HEK293T (cell line): Measurements from ENCODE around the gene KCNT1.

ENCODE experiments used
- CTCF ChIA-PET: fragments of 350-600 bp; formaldehyde crosslinking; extraction: SDS; loops from one replicate; lab custom pipeline; 2021; ENCODE audit warnings: antibody characterized with exemption, inconsistent platforms; lab: Yijun Ruan, JAX
- POLR2A ChIA-PET: fragments of 350-600 bp; formaldehyde crosslinking; extraction: SDS; loops from one replicate; lab custom pipeline; 2020; ENCODE audit warnings: antibody characterized with exemption, inconsistent platforms; lab: Yijun Ruan, JAX
- DNase-seq: peaks from one replicate; pipeline ENCODE4 v3.0.0; 2012; ENCODE audit warnings: mixed read lengths; ENCODE audit errors: extremely low spot score
- ARNT ChIP-seq: fragments of 450-650 bp; IDR thresholded peaks from 2 replicates; pipeline ENCODE4 v1.6.1; 2017; ENCODE audit warnings: mild to moderate bottlenecking
- BHLHE40 ChIP-seq: fragments of 450-650 bp; IDR thresholded peaks from 2 replicates; pipeline ENCODE4 v1.6.1; 2016; ENCODE audit warnings: mild to moderate bottlenecking, moderate library complexity, borderline replicate concordance
- CTBP1 ChIP-seq: fragments of 450-650 bp; IDR thresholded peaks from 2 replicates; pipeline ENCODE4 v1.6.1; 2016; ENCODE audit warnings: borderline replicate concordance
- ELF4 ChIP-seq: fragments of 450-650 bp; IDR thresholded peaks from 2 replicates; pipeline ENCODE4 v1.6.1; 2017; ENCODE audit warnings: antibody characterized with exemption
- FOXA1 ChIP-seq: fragments of 450-650 bp; IDR thresholded peaks from 2 replicates; pipeline ENCODE4 v1.6.1; 2016; ENCODE audit warnings: mild to moderate bottlenecking
- FOXK2 ChIP-seq: fragments of 450-650 bp; IDR thresholded peaks from 2 replicates; pipeline ENCODE4 v1.6.1; 2016; ENCODE audit warnings: mild to moderate bottlenecking
- FOXM1 ChIP-seq: fragments of 450-650 bp; IDR thresholded peaks from 2 replicates; pipeline ENCODE4 v1.6.1; 2017; ENCODE audit warnings: mild to moderate bottlenecking, borderline replicate concordance
- HDGF ChIP-seq: fragments of 450-650 bp; IDR thresholded peaks from 2 replicates; pipeline ENCODE4 v1.6.1; 2017; ENCODE audit warnings: antibody characterized with exemption, borderline replicate concordance
- L3MBTL2 ChIP-seq: fragments of 450-650 bp; conservative IDR thresholded peaks from 2 replicates; pipeline ENCODE4 v1.6.1; 2016; ENCODE audit warnings: mild to moderate bottlenecking
- LEF1 ChIP-seq: fragments of 450-650 bp; IDR thresholded peaks from 2 replicates; pipeline ENCODE4 v1.6.1; 2017; ENCODE audit warnings: mild to moderate bottlenecking, borderline replicate concordance
- NFRKB ChIP-seq: fragments of 450-650 bp; IDR thresholded peaks from 2 replicates; pipeline ENCODE4 v1.6.1; 2016; ENCODE audit warnings: mild to moderate bottlenecking, moderate library complexity
- SP1 ChIP-seq: fragments of 450-650 bp; IDR thresholded peaks from 2 replicates; pipeline ENCODE4 v1.6.1; 2017
- SUZ12 ChIP-seq: fragments of 450-650 bp; IDR thresholded peaks from 2 replicates; pipeline ENCODE4 v1.6.1; 2016; ENCODE audit warnings: mild to moderate bottlenecking
- TARDBP ChIP-seq: fragments of 450-650 bp; IDR thresholded peaks from 2 replicates; pipeline ENCODE4 v1.6.1; 2016
- ZNF384 ChIP-seq: fragments of 450-650 bp; IDR thresholded peaks from 2 replicates; pipeline ENCODE4 v1.6.1; 2016
- TF ChIP-seq, protein P1 (sequence below): fragments of 450-650 bp; IDR thresholded peaks from 2 replicates; pipeline ENCODE4 v1.6.1; 2016

KCNT1 gene

DNA sequence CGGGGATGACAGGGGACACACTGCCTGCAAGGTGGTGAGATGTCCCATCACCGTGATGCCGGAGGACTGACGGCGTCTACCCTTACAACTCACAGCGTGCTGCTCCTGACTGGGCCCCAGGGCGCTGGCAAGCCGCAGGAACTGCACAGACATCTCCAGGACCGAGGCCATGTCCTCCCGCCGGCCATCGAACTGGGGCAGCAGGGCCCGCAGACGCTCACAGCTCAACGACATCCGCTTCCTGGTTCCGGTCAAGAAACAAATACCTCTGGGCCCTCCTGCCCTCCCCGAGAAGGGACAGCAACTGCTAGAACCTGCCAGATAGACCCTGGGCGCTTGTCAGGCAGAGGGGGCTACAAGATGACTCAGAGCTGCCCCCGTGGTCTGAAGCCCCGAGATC lies 3.7 kb upstream of the KCNT1 start:
- ChIA-PET CTCF (no interaction called here), POLR2A (no interaction called here)
- no peak for DNase-seq
- TF ChIP-seq TARDBP (no peak), NFRKB (no peak), CTBP1 (no peak), LEF1 (no peak), SUZ12 (no peak), ARNT (no peak), FOXA1 (no peak), HDGF (no peak), FOXM1 (no peak), FOXK2 (no peak), L3MBTL2 (no peak), SP1 (no peak), ELF4 (no peak), ZNF384 (no peak)
- TF ChIP-seq, protein P1, sequence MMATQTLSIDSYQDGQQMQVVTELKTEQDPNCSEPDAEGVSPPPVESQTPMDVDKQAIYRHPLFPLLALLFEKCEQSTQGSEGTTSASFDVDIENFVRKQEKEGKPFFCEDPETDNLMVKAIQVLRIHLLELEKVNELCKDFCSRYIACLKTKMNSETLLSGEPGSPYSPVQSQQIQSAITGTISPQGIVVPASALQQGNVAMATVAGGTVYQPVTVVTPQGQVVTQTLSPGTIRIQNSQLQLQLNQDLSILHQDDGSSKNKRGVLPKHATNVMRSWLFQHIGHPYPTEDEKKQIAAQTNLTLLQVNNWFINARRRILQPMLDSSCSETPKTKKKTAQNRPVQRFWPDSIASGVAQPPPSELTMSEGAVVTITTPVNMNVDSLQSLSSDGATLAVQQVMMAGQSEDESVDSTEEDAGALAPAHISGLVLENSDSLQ = no peak

DNA sequence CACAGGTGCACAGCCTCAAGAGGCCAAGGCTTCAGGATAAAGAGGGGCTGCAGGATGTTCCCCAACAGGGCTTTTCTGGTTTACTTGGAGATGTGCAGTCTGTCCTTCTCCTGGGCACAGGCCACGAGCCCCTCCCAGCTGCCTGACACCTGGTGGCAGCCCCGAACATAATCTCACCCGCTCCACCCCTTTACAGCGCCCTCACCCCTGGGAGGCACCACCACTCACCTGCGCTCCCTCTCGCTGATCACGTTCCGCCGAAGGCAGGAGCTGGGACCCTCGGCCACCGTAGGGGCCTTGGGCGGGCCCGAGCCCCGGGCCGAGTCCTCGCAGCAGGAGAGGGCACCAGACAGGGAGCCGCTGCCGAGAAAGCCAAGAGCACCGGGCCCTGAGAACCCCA lies 3.2 kb upstream of the KCNT1 start:
- TF ChIP-seq HDGF = no peak
- no peak for DNase-seq
- POLR2A ChIA-PET = no interaction called here
- CTCF ChIA-PET = no interaction called here

DNA sequence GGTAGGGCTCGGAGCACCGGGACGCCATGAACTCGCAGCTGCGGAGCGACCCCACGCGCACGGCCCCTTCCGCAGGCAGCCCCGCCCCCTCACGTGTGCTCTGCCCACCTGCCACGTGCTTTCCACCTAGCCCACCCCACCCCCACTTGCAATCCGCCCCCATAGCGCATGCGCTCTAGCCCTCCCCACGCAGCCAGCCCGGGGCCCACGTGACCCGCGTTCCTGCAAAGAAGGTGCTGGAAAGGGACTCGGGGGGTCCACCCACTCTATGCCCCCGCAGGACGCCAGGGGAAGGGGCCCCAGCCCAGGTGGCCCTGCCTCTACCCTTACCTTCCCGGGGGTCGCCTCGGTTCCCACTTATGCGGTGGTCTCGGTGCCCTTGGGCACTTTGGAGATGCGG lies 2.5 kb upstream of the KCNT1 start, which contains the start of gene SOHLH1:
Gene SOHLH1 (minus strand): TSS at position 42 of the 400 bp plus-strand sequence. CDS start 14 bp downstream, at position 28.
- no peak for TF ChIP-seq CTBP1
- TF ChIP-seq ELF4 = no peak
- no peak for TF ChIP-seq FOXK2
- no peak for TF ChIP-seq SP1
- TF ChIP-seq HDGF = no peak
- TF ChIP-seq LEF1 = no peak
- no peak for TF ChIP-seq L3MBTL2
- no peak for TF ChIP-seq BHLHE40
- no peak for TF ChIP-seq FOXA1
- no peak for TF ChIP-seq TARDBP
- TF ChIP-seq SUZ12 = no peak
- TF ChIP-seq NFRKB = no peak
- TF ChIP-seq ZNF384 = no peak
- POLR2A ChIA-PET = no interaction called here
- CTCF ChIA-PET = no interaction called here

DNA sequence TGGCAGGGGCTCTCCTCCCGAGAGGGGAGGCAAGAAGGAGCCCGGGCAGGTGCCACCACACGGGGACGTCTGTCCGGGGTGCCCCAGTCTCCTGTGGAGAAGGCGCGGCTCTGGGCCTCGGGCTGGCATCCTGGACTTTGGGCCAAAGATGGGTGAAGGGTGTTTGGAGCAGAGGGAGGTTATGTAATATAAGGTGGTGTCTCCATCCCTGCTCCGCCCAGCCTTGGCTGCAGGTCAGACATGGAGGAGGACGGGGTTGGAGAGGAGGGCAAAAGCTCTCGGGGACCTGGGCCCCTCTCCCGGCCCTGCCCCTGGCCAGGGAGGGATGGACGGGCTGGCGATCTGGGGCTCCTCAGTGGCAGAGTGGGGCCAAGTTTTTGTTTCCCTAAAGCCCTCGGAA lies 1.5 kb upstream of the KCNT1 start:
- DNase-seq = no peak
- ChIA-PET POLR2A (no interaction called here), CTCF (no interaction called here)
- TF ChIP-seq ARNT = no peak
- TF ChIP-seq SUZ12 = no peak
- no peak for TF ChIP-seq CTBP1
- no peak for TF ChIP-seq FOXA1
- TF ChIP-seq ELF4 = no peak
- TF ChIP-seq BHLHE40 = no peak
- TF ChIP-seq LEF1 = no peak
- no peak for TF ChIP-seq FOXK2
- TF ChIP-seq, protein P1 = no peak
- no peak for TF ChIP-seq L3MBTL2
- TF ChIP-seq ZNF384 = no peak
- no peak for TF ChIP-seq SP1

More for the DNA sequence above, 2.5 kb upstream of the KCNT1 start, which contains the start of gene SOHLH1:
- DNase-seq = no peak

DNA sequence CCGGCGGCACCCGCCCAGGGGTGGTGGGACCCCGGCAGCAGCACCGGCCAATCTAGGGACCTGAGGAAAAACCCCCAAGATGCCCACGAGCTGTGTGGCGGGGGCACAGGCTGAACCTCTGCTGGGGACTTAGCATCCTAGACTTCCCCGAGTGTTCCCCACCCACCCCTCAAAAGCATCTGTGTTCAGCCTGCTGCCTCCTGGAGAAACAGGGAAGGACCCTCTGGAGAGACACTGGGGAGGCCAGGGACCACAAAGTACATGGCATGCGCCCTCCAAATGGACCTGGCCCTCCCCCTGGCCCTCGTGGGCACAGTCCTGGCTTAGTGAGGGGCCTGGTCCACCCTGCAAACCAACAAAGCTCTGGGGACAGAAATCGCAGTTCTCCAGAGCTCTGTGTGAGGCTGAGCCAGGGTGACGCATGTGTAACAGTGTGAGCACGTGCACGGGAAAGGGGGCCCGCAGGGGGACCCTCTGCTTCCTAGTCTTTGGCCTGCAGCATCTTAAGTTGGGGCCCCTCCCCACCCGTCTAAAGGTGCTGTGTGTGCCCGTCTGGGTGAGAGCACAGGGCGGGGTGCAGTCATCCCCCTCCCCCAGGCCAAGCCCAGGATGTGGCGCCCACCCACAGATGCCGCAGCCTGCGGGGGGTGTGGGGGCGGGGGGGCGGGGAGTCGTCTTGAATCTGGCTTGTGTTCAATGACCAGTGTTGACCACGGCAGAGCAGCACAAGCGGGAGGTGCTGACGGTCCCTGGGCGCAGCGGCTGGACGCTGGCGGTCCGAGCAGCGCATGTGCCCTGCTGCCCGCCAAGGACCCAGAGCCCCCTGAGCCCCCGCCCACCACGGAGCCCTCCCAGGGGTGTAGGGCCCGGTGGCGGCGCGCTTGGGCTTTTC lies 672 bp upstream of the KCNT1 start:
- ChIA-PET POLR2A (no interaction called here), CTCF (no interaction called here)
- TF ChIP-seq, protein P1 = no peak
- no peak for TF ChIP-seq L3MBTL2
- no peak for TF ChIP-seq FOXK2
- TF ChIP-seq ARNT = no peak
- no peak for TF ChIP-seq NFRKB
- no peak for TF ChIP-seq FOXA1
- TF ChIP-seq FOXM1 = no peak
- TF ChIP-seq LEF1 = no peak
- no peak for TF ChIP-seq ELF4
- TF ChIP-seq BHLHE40 = no peak
- TF ChIP-seq ZNF384 = no peak
- no peak for TF ChIP-seq TARDBP
- TF ChIP-seq CTBP1 = no peak
- no peak for TF ChIP-seq HDGF
- TF ChIP-seq SUZ12 = no peak
- peak; percentile 27 for DNase-seq

DNA sequence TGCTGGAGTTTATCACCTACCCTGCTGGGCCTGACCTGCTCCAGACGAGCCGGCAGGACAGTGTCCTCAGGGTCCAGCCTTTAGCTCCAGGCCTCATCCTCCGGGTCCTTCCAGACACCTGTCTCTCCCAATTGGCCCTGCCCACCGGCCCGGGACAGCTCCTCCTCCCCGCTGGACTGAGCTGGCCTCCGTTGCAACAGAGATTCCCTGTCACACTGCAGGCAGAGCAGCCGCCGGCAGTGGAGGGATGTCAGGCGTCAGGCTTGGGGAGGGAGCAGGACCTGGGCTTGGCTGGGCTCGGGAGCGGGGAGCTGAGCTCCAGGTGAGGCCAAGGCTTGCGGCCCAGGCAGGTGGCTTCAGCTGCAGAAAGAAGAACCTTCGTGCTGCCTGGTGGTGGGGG lies 1.7 kb downstream of the KCNT1 start:
- ChIA-PET CTCF (no interaction called here), POLR2A (no interaction called here)
- TF ChIP-seq CTBP1 (no peak), FOXA1 (no peak), LEF1 (no peak), ELF4 (no peak), FOXM1 (no peak), BHLHE40 (no peak), HDGF (no peak), ZNF384 (no peak), TARDBP (no peak), SP1 (no peak), SUZ12 (no peak), L3MBTL2 (no peak), FOXK2 (no peak), NFRKB (no peak), ARNT (no peak)
- TF ChIP-seq, protein P1 = no peak
- no peak for DNase-seq
